ENCODE results near the gene MFAP4. TPM values are rescaled to one million over a fixed set of nuclear protein-coding genes. Genes with fewer than 3 reads are reported as not detected.
"Not testable (repeated sequence)": the region's sequence is repeated elsewhere in the genome, so short reads cannot be mapped to it uniquely, and the experiment has no call there.

Gene MFAP4
- total RNA-seq, 1 experiment from 2014 or later, result 0.15 TPM

DNA sequence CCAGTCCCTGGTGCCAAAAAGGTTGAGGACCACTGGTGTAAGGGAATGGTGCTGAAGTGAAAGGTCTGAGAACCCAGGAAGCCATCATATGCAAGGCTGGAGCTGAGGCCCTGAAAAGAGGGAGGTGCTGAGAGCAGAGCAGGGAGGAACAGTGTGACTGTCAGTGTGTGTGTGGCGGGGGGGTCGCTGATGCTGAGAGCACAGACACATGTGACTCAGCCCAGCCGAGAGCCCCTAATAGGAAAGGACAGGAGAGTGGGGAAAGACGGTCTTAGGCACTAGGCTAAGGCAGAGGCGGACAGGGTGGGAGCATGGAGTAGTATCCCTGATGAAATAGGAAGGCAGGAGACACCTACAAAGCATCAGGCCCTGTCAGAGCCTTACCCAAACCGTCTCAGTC is 25.7 kb downstream of the MFAP4 start:
- no peak overlapping the region for H3K4me3 ChIP-seq (ENCODE audit: low read length)
- no peaks in the 10 kb centered on the region for H3K79me2 ChIP-seq (ENCODE audit: low read length)
- no peak for DNase-seq
- no peak overlapping the region for H3K27ac ChIP-seq (ENCODE audit: low read length)
- no peaks in the 10 kb centered on the region for H3K27me3 ChIP-seq (ENCODE audit: low read length)
- H3K4me1 ChIP-seq (ENCODE audit: low read length), result peaks cover 23% of the 10 kb centered on the region
- H3K4me2 ChIP-seq (ENCODE audit: low read depth, low read length, poor library complexity, severe bottlenecking), result no peak overlapping the region
- no peak overlapping the region for H3K9ac ChIP-seq (ENCODE audit: low read length)
- H3K36me3 ChIP-seq (ENCODE audit: insufficient read depth, low read length), result no peaks in the 10 kb centered on the region
- H4K20me1 ChIP-seq (ENCODE audit: insufficient read depth, low read depth, low read length), result no peaks in the 10 kb centered on the region
- no peak overlapping the region for H2AFZ ChIP-seq (ENCODE audit: low read length)
- no peaks in the 10 kb centered on the region for H3K9me2 ChIP-seq (replicated peaks; ENCODE audit: insufficient read depth, low read length)
- no peaks in the 10 kb centered on the region for H3K9me3 ChIP-seq (ENCODE audit: low read length)

DNA sequence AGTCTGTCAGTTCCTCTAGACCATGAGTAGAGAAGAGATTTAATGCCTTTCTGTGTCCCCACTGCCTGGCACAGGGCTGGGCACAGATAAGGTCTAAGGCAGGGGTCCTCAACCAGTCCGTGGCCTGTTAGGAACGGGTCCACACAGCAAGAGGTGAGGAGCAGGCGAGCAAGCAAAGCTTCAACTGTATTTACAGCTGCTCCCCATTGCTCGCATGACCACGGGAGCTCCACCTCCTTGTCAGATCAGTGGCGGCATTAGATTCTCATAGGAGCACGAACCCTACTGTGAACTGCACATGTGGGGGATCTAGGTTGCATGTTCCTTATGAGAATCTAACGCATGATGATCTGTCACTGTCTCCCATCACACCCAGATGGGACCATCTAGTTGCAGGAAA is 26.2 kb downstream of the MFAP4 start:
- Histone ChIP-seq H3K27ac (ENCODE audit: low read length) (no peak overlapping the region), H3K4me1 (ENCODE audit: low read length) (peaks cover 23% of the 10 kb centered on the region), H3K27me3 (ENCODE audit: low read length) (no peaks in the 10 kb centered on the region), H3K9me2 (replicated peaks; ENCODE audit: insufficient read depth, low read length) (no peaks in the 10 kb centered on the region), H3K9me3 (ENCODE audit: low read length) (no peaks in the 10 kb centered on the region), H3K9ac (ENCODE audit: low read length) (no peak overlapping the region), H3K36me3 (ENCODE audit: insufficient read depth, low read length) (no peaks in the 10 kb centered on the region), H3K4me3 (ENCODE audit: low read length) (no peak overlapping the region), H4K20me1 (ENCODE audit: insufficient read depth, low read depth, low read length) (no peaks in the 10 kb centered on the region), H3K4me2 (ENCODE audit: low read depth, low read length, poor library complexity, severe bottlenecking) (no peak overlapping the region), H3K79me2 (ENCODE audit: low read length) (no peaks in the 10 kb centered on the region), H2AFZ (ENCODE audit: low read length) (no peak overlapping the region)
- DNase-seq, result no peak

GRCh38 chr17:19359856-19360255 is 27.1 kb downstream of the MFAP4 start:
- H3K9me3 ChIP-seq (ENCODE audit: low read length), result no peaks in the 10 kb centered on the region
- H2AFZ ChIP-seq (ENCODE audit: low read length), result no peak overlapping the region
- H3K4me2 ChIP-seq (ENCODE audit: low read depth, low read length, poor library complexity, severe bottlenecking), result no peak overlapping the region
- H3K4me1 ChIP-seq (ENCODE audit: low read length), result peaks cover 23% of the 10 kb centered on the region
- H3K27me3 ChIP-seq (ENCODE audit: low read length), result no peaks in the 10 kb centered on the region
- no peaks in the 10 kb centered on the region for H3K36me3 ChIP-seq (ENCODE audit: insufficient read depth, low read length)
- no peak overlapping the region for H3K4me3 ChIP-seq (ENCODE audit: low read length)
- H3K79me2 ChIP-seq (ENCODE audit: low read length), result no peaks in the 10 kb centered on the region
- no peak for DNase-seq
- H4K20me1 ChIP-seq (ENCODE audit: insufficient read depth, low read depth, low read length), result no peaks in the 10 kb centered on the region
- no peak overlapping the region for H3K27ac ChIP-seq (ENCODE audit: low read length)
- H3K9ac ChIP-seq (ENCODE audit: low read length), result no peak overlapping the region
- no peaks in the 10 kb centered on the region for H3K9me2 ChIP-seq (replicated peaks; ENCODE audit: insufficient read depth, low read length)

DNA sequence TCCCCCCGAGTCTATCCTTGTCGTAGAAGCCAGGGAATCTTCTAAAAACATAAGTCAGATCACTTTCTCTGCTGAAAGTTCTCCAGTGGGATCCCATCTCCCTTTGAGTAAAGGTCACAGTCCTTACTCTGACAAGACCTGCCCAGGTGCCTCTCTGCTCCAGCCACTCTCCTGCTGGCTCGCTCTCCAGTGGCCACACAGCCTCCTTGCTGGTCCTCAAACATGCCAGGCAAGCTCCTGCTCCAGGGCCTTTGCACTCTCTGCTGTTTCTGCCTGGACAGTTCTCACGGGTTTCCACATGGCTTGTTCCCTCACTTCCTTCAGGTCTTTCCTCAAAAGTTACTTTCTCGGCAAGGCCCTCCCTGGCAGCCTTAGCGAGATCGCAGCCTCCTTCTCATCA is 27.8 kb downstream of the MFAP4 start:
- no peak overlapping the region for H3K4me2 ChIP-seq (ENCODE audit: low read depth, low read length, poor library complexity, severe bottlenecking)
- H3K9ac ChIP-seq (ENCODE audit: low read length), result no peak overlapping the region
- H2AFZ ChIP-seq (ENCODE audit: low read length), result no peak overlapping the region
- no peaks in the 10 kb centered on the region for H3K27me3 ChIP-seq (ENCODE audit: low read length)
- no peaks in the 10 kb centered on the region for H3K79me2 ChIP-seq (ENCODE audit: low read length)
- no peak overlapping the region for H3K27ac ChIP-seq (ENCODE audit: low read length)
- no peaks in the 10 kb centered on the region for H4K20me1 ChIP-seq (ENCODE audit: insufficient read depth, low read depth, low read length)
- H3K36me3 ChIP-seq (ENCODE audit: insufficient read depth, low read length), result no peaks in the 10 kb centered on the region
- no peaks in the 10 kb centered on the region for H3K9me3 ChIP-seq (ENCODE audit: low read length)
- no peak overlapping the region for H3K4me3 ChIP-seq (ENCODE audit: low read length)
- H3K4me1 ChIP-seq (ENCODE audit: low read length), result peaks cover 23% of the 10 kb centered on the region
- DNase-seq, result no peak
- no peaks in the 10 kb centered on the region for H3K9me2 ChIP-seq (replicated peaks; ENCODE audit: insufficient read depth, low read length)

DNA sequence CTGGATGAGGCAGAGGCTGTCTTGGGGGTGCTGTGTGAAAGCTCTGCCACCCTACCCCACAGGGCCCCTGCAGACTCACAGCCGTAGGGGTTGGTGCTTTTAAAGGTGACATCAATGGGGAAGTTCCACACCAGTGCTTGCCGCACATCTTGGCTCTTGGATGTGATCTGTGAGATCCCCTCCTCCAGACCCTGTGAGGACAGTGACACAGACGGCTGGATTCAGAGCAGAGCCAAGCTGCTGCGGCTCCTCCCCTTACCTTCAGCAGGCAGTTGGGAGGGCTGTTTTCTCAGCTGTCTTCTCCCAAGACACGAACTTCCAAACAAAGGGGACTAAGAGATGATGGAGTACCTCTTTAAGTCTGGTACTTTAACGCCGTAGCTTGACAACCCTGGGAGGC is 29.2 kb downstream of the MFAP4 start:
- no peak overlapping the region for H3K27ac ChIP-seq (ENCODE audit: low read length)
- H3K4me3 ChIP-seq (ENCODE audit: low read length), result no peak overlapping the region
- H3K4me1 ChIP-seq (ENCODE audit: low read length), result peaks cover 15% of the 10 kb centered on the region
- H3K9ac ChIP-seq (ENCODE audit: low read length), result no peak overlapping the region
- H4K20me1 ChIP-seq (ENCODE audit: insufficient read depth, low read depth, low read length), result no peaks in the 10 kb centered on the region
- H3K36me3 ChIP-seq (ENCODE audit: insufficient read depth, low read length), result no peaks in the 10 kb centered on the region
- H3K27me3 ChIP-seq (ENCODE audit: low read length), result no peaks in the 10 kb centered on the region
- DNase-seq, result no peak
- H2AFZ ChIP-seq (ENCODE audit: low read length), result no peak overlapping the region
- no peaks in the 10 kb centered on the region for H3K9me3 ChIP-seq (ENCODE audit: low read length)
- H3K9me2 ChIP-seq (replicated peaks; ENCODE audit: insufficient read depth, low read length), result no peaks in the 10 kb centered on the region
- H3K4me2 ChIP-seq (ENCODE audit: low read depth, low read length, poor library complexity, severe bottlenecking), result no peak overlapping the region
- H3K79me2 ChIP-seq (ENCODE audit: low read length), result no peaks in the 10 kb centered on the region

GRCh38 chr17:19357351-19357750 is 29.6 kb downstream of the MFAP4 start:
- H3K4me3 ChIP-seq (ENCODE audit: low read length), result no peak overlapping the region
- H3K9ac ChIP-seq (ENCODE audit: low read length), result no peak overlapping the region
- no peaks in the 10 kb centered on the region for H3K79me2 ChIP-seq (ENCODE audit: low read length)
- no peaks in the 10 kb centered on the region for H3K9me2 ChIP-seq (replicated peaks; ENCODE audit: insufficient read depth, low read length)
- H3K27ac ChIP-seq (ENCODE audit: low read length), result no peak overlapping the region
- no peak for DNase-seq
- peaks cover 12% of the 10 kb centered on the region for H3K4me1 ChIP-seq (ENCODE audit: low read length)
- no peaks in the 10 kb centered on the region for H4K20me1 ChIP-seq (ENCODE audit: insufficient read depth, low read depth, low read length)
- H3K27me3 ChIP-seq (ENCODE audit: low read length), result no peaks in the 10 kb centered on the region
- H3K9me3 ChIP-seq (ENCODE audit: low read length), result no peaks in the 10 kb centered on the region
- no peaks in the 10 kb centered on the region for H3K36me3 ChIP-seq (ENCODE audit: insufficient read depth, low read length)
- H2AFZ ChIP-seq (ENCODE audit: low read length), result no peak overlapping the region
- no peak overlapping the region for H3K4me2 ChIP-seq (ENCODE audit: low read depth, low read length, poor library complexity, severe bottlenecking)

- Histone ChIP-seq H3K4me2 (ENCODE audit: low read depth, low read length, poor library complexity, severe bottlenecking) (no peak overlapping the region), H3K9me3 (ENCODE audit: low read length) (no peaks in the 10 kb centered on the region), H2AFZ (ENCODE audit: low read length) (no peak overlapping the region), H3K4me1 (ENCODE audit: low read length) (peaks cover 5% of the 10 kb centered on the region), H3K79me2 (ENCODE audit: low read length) (no peaks in the 10 kb centered on the region), H3K9me2 (replicated peaks; ENCODE audit: insufficient read depth, low read length) (no peaks in the 10 kb centered on the region), H3K27me3 (ENCODE audit: low read length) (no peaks in the 10 kb centered on the region), H3K36me3 (ENCODE audit: insufficient read depth, low read length) (no peaks in the 10 kb centered on the region), H3K9ac (ENCODE audit: low read length) (no peak overlapping the region), H4K20me1 (ENCODE audit: insufficient read depth, low read depth, low read length) (no peaks in the 10 kb centered on the region), H3K27ac (ENCODE audit: low read length) (no peak overlapping the region), H3K4me3 (ENCODE audit: low read length) (no peak overlapping the region)
- no peak for DNase-seq
These were observed 32.2 kb downstream of the MFAP4 start for GRCh38 chr17:19354748-19355147.

DNA sequence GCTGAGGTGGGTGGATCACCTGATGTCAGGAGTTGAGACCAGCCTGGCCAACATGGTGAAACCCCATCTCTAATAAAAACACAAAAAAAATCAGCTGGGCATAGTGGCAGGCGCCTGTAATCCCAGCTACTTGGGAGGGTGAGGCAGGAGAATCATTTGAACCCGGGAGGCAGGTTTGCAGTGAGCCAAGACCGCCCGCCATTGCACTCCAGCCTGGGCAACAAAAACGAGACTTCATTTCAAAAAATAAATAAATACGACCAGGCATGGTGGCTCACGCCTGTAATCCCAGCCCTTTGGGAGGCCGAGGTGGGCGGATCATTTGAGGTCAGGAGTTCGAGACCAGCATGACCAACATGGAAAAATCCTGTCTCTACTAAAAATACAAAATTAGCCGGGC is 33.6 kb downstream of the MFAP4 start:
- H3K36me3 ChIP-seq (ENCODE audit: insufficient read depth, low read length); H3K4me2 ChIP-seq (ENCODE audit: low read depth, low read length, poor library complexity, severe bottlenecking); H3K79me2 ChIP-seq (ENCODE audit: low read length); DNase-seq; H3K9ac ChIP-seq (ENCODE audit: low read length); H3K4me1 ChIP-seq (ENCODE audit: low read length); H2AFZ ChIP-seq (ENCODE audit: low read length); H3K4me3 ChIP-seq (ENCODE audit: low read length); H3K27me3 ChIP-seq (ENCODE audit: low read length); H3K9me2 ChIP-seq (replicated peaks; ENCODE audit: insufficient read depth, low read length); H4K20me1 ChIP-seq (ENCODE audit: insufficient read depth, low read depth, low read length); H3K27ac ChIP-seq (ENCODE audit: low read length); H3K9me3 ChIP-seq (ENCODE audit: low read length): not testable (repeated sequence)

GRCh38 chr17:19348806-19349205 is 38.2 kb downstream of the MFAP4 start:
- H3K9ac ChIP-seq (ENCODE audit: low read length), result no peak overlapping the region
- H3K4me2 ChIP-seq (ENCODE audit: low read depth, low read length, poor library complexity, severe bottlenecking), result no peak overlapping the region
- H3K27me3 ChIP-seq (ENCODE audit: low read length), result no peaks in the 10 kb centered on the region
- no peaks in the 10 kb centered on the region for H3K9me2 ChIP-seq (replicated peaks; ENCODE audit: insufficient read depth, low read length)
- H3K9me3 ChIP-seq (ENCODE audit: low read length), result no peaks in the 10 kb centered on the region
- 0 out of 2 replicates have a peak, but pooled peaks cover 3% of the 10 kb centered on the region for H4K20me1 ChIP-seq (ENCODE audit: insufficient read depth, low read depth, low read length)
- H3K79me2 ChIP-seq (ENCODE audit: low read length), result no peaks in the 10 kb centered on the region
- no peaks in the 10 kb centered on the region for H3K36me3 ChIP-seq (ENCODE audit: insufficient read depth, low read length)
- H2AFZ ChIP-seq (ENCODE audit: low read length), result no peak overlapping the region
- no peak overlapping the region for H3K4me3 ChIP-seq (ENCODE audit: low read length)
- no peak for DNase-seq
- peaks cover 16% of the 10 kb centered on the region for H3K4me1 ChIP-seq (ENCODE audit: low read length)
- no peak overlapping the region for H3K27ac ChIP-seq (ENCODE audit: low read length)
